Mesenchymal stem cell (in vitro differentiated cells and primary cell): ENCODE measurements around the gene ZNF593OS.

ENCODE experiments used
- DNase-seq: peaks from one replicate; pipeline ENCODE4 v3.0.0-alpha.2; 2013
- H2AFZ ChIP-seq: one replicate; pipeline ENCODE4 v1.6.1; 2013; ENCODE audit warnings: low read depth, mild to moderate bottlenecking, control low read depth, inconsistent platforms, low read length, moderate library complexity
- H2AK5ac ChIP-seq: 2 replicates; pipeline ENCODE4 v1.6.1; 2013; ENCODE audit warnings: low read length, moderate library complexity, mild to moderate bottlenecking, inconsistent platforms; ENCODE audit not compliant: severe bottlenecking
- H2BK120ac ChIP-seq: one replicate; pipeline ENCODE4 v1.6.1; 2013; ENCODE audit warnings: low read depth, mild to moderate bottlenecking, inconsistent platforms, low read length, moderate library complexity
- H2BK12ac ChIP-seq, 2 experiments: one replicate each; pipeline ENCODE4 v1.6.1; 2013; ENCODE audit warnings: inconsistent platforms in 2 of 2, low read length in 2 of 2, mild to moderate bottlenecking in 2 of 2, moderate library complexity in 2 of 2, control low read depth in 1 of 2
- H2BK15ac ChIP-seq: one replicate; pipeline ENCODE4 v1.6.1; 2013; ENCODE audit warnings: mild to moderate bottlenecking, low read depth, inconsistent platforms; ENCODE audit not compliant: poor library complexity, severe bottlenecking
- H2BK5ac ChIP-seq: 2 replicates; pipeline ENCODE4 v1.6.1; 2013; ENCODE audit warnings: low read depth, mild to moderate bottlenecking, low read length, control low read depth, inconsistent platforms; ENCODE audit not compliant: poor library complexity, severe bottlenecking
- H3K14ac ChIP-seq, 2 experiments: one replicate each; pipeline ENCODE4 v1.6.1; 2013; ENCODE audit warnings: inconsistent platforms in 2 of 2, low read length in 2 of 2, control low read depth in 1 of 2, mild to moderate bottlenecking in 1 of 2, moderate library complexity in 1 of 2
- H3K18ac ChIP-seq, 2 experiments: one replicate each; pipeline ENCODE4 v1.6.1; 2013; ENCODE audit warnings: inconsistent platforms in 2 of 2, low read length in 2 of 2, control low read depth in 1 of 2, low read depth in 1 of 2, mild to moderate bottlenecking in 1 of 2
- H3K23ac ChIP-seq, 2 experiments: one replicate each; pipeline ENCODE4 v1.6.1; 2013; ENCODE audit warnings: inconsistent platforms in 2 of 2, low read length in 2 of 2, mild to moderate bottlenecking in 2 of 2, moderate library complexity in 2 of 2, control low read depth in 1 of 2
- H3K27ac ChIP-seq: 2 replicates; pipeline ENCODE4 v1.5.1; 2013; ENCODE audit warnings: mild to moderate bottlenecking, moderate library complexity, low read length, control low read depth, inconsistent platforms; ENCODE audit not compliant: poor library complexity, severe bottlenecking
- H3K27me3 ChIP-seq, 2 experiments: 2 replicates each; pipeline versions ENCODE4 v1.6.1 to v1.7.0; 2013; ENCODE audit warnings: low read length in 2 of 2, mild to moderate bottlenecking in 2 of 2, moderate library complexity in 2 of 2, control low read depth in 1 of 2, inconsistent platforms in 1 of 2; ENCODE audit not compliant: control insufficient read depth in 1 of 2, insufficient read depth in 1 of 2
- H3K36me3 ChIP-seq, 2 experiments: 2 replicates each; pipeline versions ENCODE4 v1.6.1 to v1.7.0; 2013; ENCODE audit warnings: low read length in 2 of 2, control low read depth in 1 of 2, inconsistent platforms in 1 of 2, low read depth in 1 of 2, mild to moderate bottlenecking in 1 of 2; ENCODE audit not compliant: insufficient read depth in 2 of 2, control insufficient read depth in 1 of 2
- H3K4ac ChIP-seq, 2 experiments: one replicate each; pipeline ENCODE4 v1.6.1; 2013; ENCODE audit warnings: inconsistent platforms in 2 of 2, low read length in 2 of 2, mild to moderate bottlenecking in 2 of 2, moderate library complexity in 2 of 2, control low read depth in 1 of 2, low read depth in 1 of 2
- H3K4me1 ChIP-seq: 2 replicates; pipeline ENCODE4 v1.6.1; 2013; ENCODE audit warnings: low read depth, low read length, control low read depth; ENCODE audit not compliant: control insufficient read depth, insufficient read depth
- H3K4me2 ChIP-seq: 2 replicates; pipeline ENCODE4 v1.6.1; 2013; ENCODE audit warnings: low read length, mild to moderate bottlenecking, inconsistent platforms; ENCODE audit not compliant: poor library complexity, severe bottlenecking
- H3K4me3 ChIP-seq, 2 experiments: 2 replicates each; pipeline versions ENCODE4 v1.5.1 to v1.7.0; 2013; ENCODE audit warnings: low read length in 2 of 2, mild to moderate bottlenecking in 2 of 2, control low read depth in 1 of 2, low read depth in 1 of 2; ENCODE audit not compliant: insufficient read depth in 1 of 2
- H3K79me1 ChIP-seq: replicated peaks from 2 replicates; pipeline ENCODE4 v1.6.1; 2013; ENCODE audit warnings: mild to moderate bottlenecking, control low read depth, low read length, inconsistent platforms; ENCODE audit not compliant: poor library complexity, severe bottlenecking
- H3K9ac ChIP-seq: 2 replicates; pipeline ENCODE4 v1.7.0; 2013; ENCODE audit warnings: mild to moderate bottlenecking, low read length, moderate library complexity
- H3K9me3 ChIP-seq: 2 replicates; pipeline ENCODE4 v1.7.0; 2013; ENCODE audit warnings: mild to moderate bottlenecking, low read length; ENCODE audit not compliant: control insufficient read depth
- H4K8ac ChIP-seq: one replicate; pipeline ENCODE4 v1.6.1; 2013; ENCODE audit warnings: inconsistent platforms, mild to moderate bottlenecking, low read length, moderate library complexity
- H4K91ac ChIP-seq: one replicate; pipeline ENCODE4 v1.6.1; 2013; ENCODE audit warnings: mild to moderate bottlenecking, low read length, inconsistent platforms
- WGBS: methylation state at CpG from one replicate; pipeline ENCODE4 v1.1.7; 2013; ENCODE audit warnings: mixed read lengths; 5-methylcytosine and 5-hydroxymethylcytosine counted together

The ZNF593OS gene

GRCh38 chr1:26153966-26154532, 17.6 kb downstream of the ZNF593OS start:
- no peak overlapping the region for H2BK12ac ChIP-seq
- H3K4ac ChIP-seq = no peak overlapping the region
- no peak overlapping the region for H3K4me3 ChIP-seq
- no peaks in the 10 kb centered on the region for H3K79me1 ChIP-seq
- H4K91ac ChIP-seq = no peak overlapping the region
- WGBS = 76% methylated on average over 3 of the region's 5 CpGs
- H3K9ac ChIP-seq = no peak overlapping the region
- no peak overlapping the region for H3K27ac ChIP-seq
- no peak overlapping the region for H2BK120ac ChIP-seq
- peaks cover 5% of the 10 kb centered on the region for H3K4me1 ChIP-seq
- H3K36me3 ChIP-seq = no peaks in the 10 kb centered on the region
- H2AFZ ChIP-seq = no peak overlapping the region
- no peak overlapping the region for H2BK5ac ChIP-seq
- no peaks in the 10 kb centered on the region for H3K9me3 ChIP-seq
- peaks cover 70 to 83% of the 10 kb centered on the region in 2 experiments for H3K27me3 ChIP-seq
- H4K8ac ChIP-seq = no peak overlapping the region
- no peak overlapping the region for H3K4me2 ChIP-seq
- no peak overlapping the region for H2AK5ac ChIP-seq
- H2BK15ac ChIP-seq = no peak overlapping the region
- no peak for DNase-seq
- no peak overlapping the region for H3K23ac ChIP-seq
- H3K14ac ChIP-seq = no peak overlapping the region
- H3K18ac ChIP-seq = no peak overlapping the region

GRCh38 chr1:26148887-26149286, 22.7 kb downstream of the ZNF593OS start:
- no peak overlapping the region for H3K18ac ChIP-seq
- no peak overlapping the region for H3K4me3 ChIP-seq
- H2BK12ac ChIP-seq = no peak overlapping the region
- no peak overlapping the region for H2BK5ac ChIP-seq
- H3K27ac ChIP-seq = no peak overlapping the region
- no peak overlapping the region for H2BK15ac ChIP-seq
- H3K23ac ChIP-seq = no peak overlapping the region
- no peak overlapping the region for H2BK120ac ChIP-seq
- peaks cover 55 to 66% of the 10 kb centered on the region in 2 experiments for H3K27me3 ChIP-seq
- H2AFZ ChIP-seq = no peak overlapping the region
- H3K79me1 ChIP-seq = no peaks in the 10 kb centered on the region
- no peak overlapping the region for H4K91ac ChIP-seq
- H3K9me3 ChIP-seq = no peaks in the 10 kb centered on the region
- H3K14ac ChIP-seq = no peak overlapping the region
- no peak for DNase-seq
- no peak overlapping the region for H3K4me2 ChIP-seq
- no peak overlapping the region for H3K9ac ChIP-seq
- H3K36me3 ChIP-seq = no peaks in the 10 kb centered on the region
- H3K4ac ChIP-seq = no peak overlapping the region
- no peak overlapping the region for H4K8ac ChIP-seq
- peaks cover 1% of the 10 kb centered on the region for H3K4me1 ChIP-seq
- no peak overlapping the region for H2AK5ac ChIP-seq

GRCh38 chr1:26145960-26146294, 25.7 kb downstream of the ZNF593OS start:
- Histone ChIP-seq H4K8ac (peak overlapping the region; percentile 40), H3K27me3 (peaks cover 48 to 51% of the 10 kb centered on the region in 2 experiments), H3K27ac (no peak overlapping the region), H3K18ac (no peak overlapping the region), H3K4me3 (no peak overlapping the region), H3K4me1 (peaks cover 3% of the 10 kb centered on the region), H3K79me1 (no peaks in the 10 kb centered on the region), H2AFZ (no peak overlapping the region), H2AK5ac (no peak overlapping the region), H3K36me3 (no peaks in the 10 kb centered on the region), H3K9ac (no peak overlapping the region), H3K23ac (no peak overlapping the region), H3K9me3 (no peaks in the 10 kb centered on the region), H3K4ac (peak overlapping the region in 1 of 2 experiments; percentile 64), H2BK120ac (no peak overlapping the region), H2BK5ac (no peak overlapping the region), H3K14ac (no peak overlapping the region), H4K91ac (no peak overlapping the region), H2BK15ac (no peak overlapping the region), H2BK12ac (peak overlapping the region in 1 of 2 experiments; percentile 21), H3K4me2 (no peak overlapping the region)
- DNase-seq = no peak
- 37% methylated on average over 6 of the region's 6 CpGs for WGBS

DNA sequence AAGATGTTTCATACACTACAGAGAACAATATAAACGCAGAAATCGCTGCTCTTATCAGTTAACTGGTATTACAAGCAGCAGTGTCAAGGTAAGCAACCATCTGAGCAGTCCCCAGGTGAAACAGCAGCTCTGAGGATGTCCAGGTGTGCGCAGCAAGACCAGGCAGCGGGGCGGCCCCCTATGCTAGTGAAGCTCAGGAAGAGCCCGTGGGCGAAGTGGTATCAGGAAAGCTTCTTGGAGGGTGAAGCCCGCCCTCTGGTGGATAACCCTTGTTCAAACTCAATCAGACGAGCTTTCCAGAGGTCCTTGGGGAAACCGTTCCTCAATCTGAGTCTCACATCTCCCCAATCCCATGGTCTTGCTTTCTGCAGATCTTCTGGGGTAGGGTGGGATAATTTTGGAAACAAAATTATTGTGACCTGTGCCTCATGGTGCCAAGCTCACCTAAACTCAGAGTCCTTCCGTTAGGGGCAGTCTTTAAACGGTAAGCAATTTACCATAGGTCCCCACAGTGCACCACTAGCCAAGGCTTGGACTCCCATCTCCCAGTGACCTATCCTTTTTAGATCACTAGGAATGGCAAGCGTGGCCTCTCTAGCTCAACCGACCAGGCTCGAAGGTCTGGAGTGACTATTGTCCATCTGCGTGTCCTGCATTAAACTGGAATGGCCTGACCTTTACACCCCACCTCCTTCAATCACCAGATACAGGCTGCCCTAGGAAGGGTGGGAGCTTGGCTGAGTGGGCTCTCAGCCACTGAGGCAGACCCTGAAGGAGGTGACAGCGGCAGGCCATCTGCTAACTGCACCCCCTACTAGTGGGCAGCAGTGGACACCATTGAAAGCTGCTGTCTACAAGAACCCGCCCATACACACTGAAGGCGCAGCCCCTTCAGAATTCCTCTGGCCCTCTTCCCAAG, 26.3 kb downstream of the ZNF593OS start:
- Histone ChIP-seq H3K23ac (no peak overlapping the region), H3K27me3 (peaks cover 44 to 46% of the 10 kb centered on the region in 2 experiments), H2BK15ac (no peak overlapping the region), H4K91ac (peak overlapping the region; percentile 54), H2BK120ac (no peak overlapping the region), H3K4me3 (no peak overlapping the region), H3K9ac (no peak overlapping the region), H3K79me1 (no peaks in the 10 kb centered on the region), H3K18ac (no peak overlapping the region), H3K27ac (no peak overlapping the region), H3K4ac (peak overlapping the region in 1 of 2 experiments; percentile 64), H2AK5ac (no peak overlapping the region), H3K4me2 (no peak overlapping the region), H3K4me1 (peaks cover 3% of the 10 kb centered on the region), H3K14ac (no peak overlapping the region), H3K9me3 (no peaks in the 10 kb centered on the region), H4K8ac (no peak overlapping the region), H2BK12ac (peak overlapping the region in 1 of 2 experiments; percentile 21), H3K36me3 (no peaks in the 10 kb centered on the region), H2BK5ac (no peak overlapping the region), H2AFZ (no peak overlapping the region)
- whole genome bisulfite sequencing = 41% methylated on average over 15 of the region's 19 CpGs
- peak; percentile 86 for DNase-seq
